Lower leg skin (tissue), 3 donors: ENCODE measurements around the gene RPTOR.

Experiments
- CTCF ChIP-seq, 3 donors: fragments of 450-650 bp; IDR thresholded peaks; one replicate each; pipeline ENCODE4 v1.5.1; 2016; ENCODE audit warnings: antibody characterized with exemption in 3 of 3, mild to moderate bottlenecking in 3 of 3, moderate library complexity in 2 of 3
- POLR2A ChIP-seq, 2 donors: fragments of 450-650 bp; IDR thresholded peaks; one replicate each; pipeline ENCODE4 v1.6.1; 2016 to 2017; ENCODE audit warnings: antibody characterized with exemption in 2 of 2, mild to moderate bottlenecking in 1 of 2, moderate library complexity in 1 of 2

DNA sequence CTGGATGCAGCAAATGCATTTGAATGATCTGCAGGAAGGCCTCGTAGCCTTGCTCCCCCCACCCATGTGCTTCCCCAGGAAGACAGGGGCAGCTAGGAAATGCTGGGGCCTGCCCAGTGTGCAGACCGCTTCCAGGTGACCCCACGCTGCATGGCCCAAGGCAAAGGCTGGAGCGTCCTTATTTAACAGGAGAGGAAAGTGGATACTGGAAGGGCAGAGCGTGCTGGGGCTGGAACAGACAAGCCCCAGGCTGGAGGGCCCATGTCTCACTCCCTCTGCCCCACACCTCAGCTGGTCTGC is 42.1 kb upstream of the RPTOR start:
- TF ChIP-seq CTCF (IDR thresholded peaks at IDR 0.05): no peak
- no peak for TF ChIP-seq POLR2A (IDR thresholded peaks at IDR 0.05)
